ENCODE measurements around the gene FGF14. TPM values are rescaled to one million over a fixed set of nuclear protein-coding genes. Genes with fewer than 3 reads are reported as not detected.
"Not testable (repeated sequence)": the region's sequence is repeated elsewhere in the genome, so short reads cannot be mapped to it uniquely, and the experiment has no call there.

The FGF14 gene
- total and polyA plus RNA-seq, 3 experiments from 2014 or later = not detected

GRCh38 chr13:102139626-102140025, 262.2 kb downstream of the FGF14 start:
- H3K4me3 ChIP-seq (ENCODE audit: low read length) = no peak overlapping the region
- no peaks in the 10 kb centered on the region for H3K27me3 ChIP-seq (ENCODE audit: insufficient read depth, low read length, poor library complexity, severe bottlenecking)
- ChIA-PET CTCF (no interaction called here), POLR2A (no interaction called here)
- Mint-ChIP-seq H3K27me3 (no peaks in the 10 kb centered on the region), H3K36me3 (no peaks in the 10 kb centered on the region), H3K4me3 (no peak overlapping the region), H3K9me3 (no peaks in the 10 kb centered on the region), H3K27ac (no peak overlapping the region), H3K4me1 (no peaks in the 10 kb centered on the region)
- H3K27ac ChIP-seq (ENCODE audit: low read depth, low read length) = no peak overlapping the region
- H3K36me3 ChIP-seq (ENCODE audit: insufficient read depth, low read length) = no peaks in the 10 kb centered on the region
- no peaks in the 10 kb centered on the region for H3K9me3 ChIP-seq (ENCODE audit: low read length)
- H3K4me1 ChIP-seq (ENCODE audit: insufficient read depth, low read length) = no peaks in the 10 kb centered on the region
- DNase-seq = no peak

GRCh38 chr13:102138635-102139190, 263.1 kb downstream of the FGF14 start:
- DNase-seq = no peak
- H3K9me3 Mint-ChIP-seq = no peaks in the 10 kb centered on the region
- H3K4me1 ChIP-seq (ENCODE audit: insufficient read depth, low read length) = no peaks in the 10 kb centered on the region
- no peak overlapping the region for H3K4me3 ChIP-seq (ENCODE audit: low read length)
- POLR2A ChIA-PET = no interaction called here
- H3K4me1 Mint-ChIP-seq = no peaks in the 10 kb centered on the region
- no peak overlapping the region for H3K27ac Mint-ChIP-seq
- H3K27me3 ChIP-seq (ENCODE audit: insufficient read depth, low read length, poor library complexity, severe bottlenecking) = no peaks in the 10 kb centered on the region
- H3K4me3 Mint-ChIP-seq = no peak overlapping the region
- CTCF ChIA-PET = no interaction called here
- no peaks in the 10 kb centered on the region for H3K27me3 Mint-ChIP-seq
- H3K9me3 ChIP-seq (ENCODE audit: low read length) = no peaks in the 10 kb centered on the region
- H3K36me3 ChIP-seq (ENCODE audit: insufficient read depth, low read length) = no peaks in the 10 kb centered on the region
- H3K27ac ChIP-seq (ENCODE audit: low read depth, low read length) = no peak overlapping the region
- H3K36me3 Mint-ChIP-seq = no peaks in the 10 kb centered on the region

- H3K27ac Mint-ChIP-seq; H3K4me1 Mint-ChIP-seq; DNase-seq; H3K27me3 ChIP-seq (ENCODE audit: insufficient read depth, low read length, poor library complexity, severe bottlenecking); H3K27ac ChIP-seq (ENCODE audit: low read depth, low read length); H3K4me3 ChIP-seq (ENCODE audit: low read length); H3K9me3 Mint-ChIP-seq; H3K4me3 Mint-ChIP-seq; H3K27me3 Mint-ChIP-seq; H3K9me3 ChIP-seq (ENCODE audit: low read length); H3K36me3 Mint-ChIP-seq; H3K36me3 ChIP-seq (ENCODE audit: insufficient read depth, low read length); CTCF ChIA-PET; H3K4me1 ChIP-seq (ENCODE audit: insufficient read depth, low read length); POLR2A ChIA-PET: not testable (repeated sequence)
These were observed 263.9 kb downstream of the FGF14 start for GRCh38 chr13:102137904-102138303.

- POLR2A ChIA-PET = no interaction called here
- Mint-ChIP-seq H3K9me3 (no peaks in the 10 kb centered on the region), H3K36me3 (no peaks in the 10 kb centered on the region), H3K27ac (peak overlapping the region in 1 of 8 donors; percentile 25), H3K27me3 (peaks cover 0 to 2% of the 10 kb centered on the region in 2 donors), H3K4me1 (no peaks in the 10 kb centered on the region), H3K4me3 (no peak overlapping the region)
- CTCF ChIA-PET = no interaction called here
- no peak overlapping the region for H3K4me3 ChIP-seq (ENCODE audit: low read length)
- no peaks in the 10 kb centered on the region for H3K4me1 ChIP-seq (ENCODE audit: insufficient read depth, low read length)
- no peak for DNase-seq
- H3K36me3 ChIP-seq (ENCODE audit: insufficient read depth, low read length) = no peaks in the 10 kb centered on the region
- no peak overlapping the region for H3K27ac ChIP-seq (ENCODE audit: low read depth, low read length)
- H3K27me3 ChIP-seq (ENCODE audit: insufficient read depth, low read length, poor library complexity, severe bottlenecking) = no peaks in the 10 kb centered on the region
- H3K9me3 ChIP-seq (ENCODE audit: low read length) = no peaks in the 10 kb centered on the region
These were observed 265.0 kb downstream of the FGF14 start for GRCh38 chr13:102136735-102137296.

- H3K9me3 Mint-ChIP-seq = peaks cover 0 to 2% (median 0%) of the 10 kb centered on the region in 5 donors
These were observed 269.0 kb downstream of the FGF14 start for GRCh38 chr13:102132777-102133295.

GRCh38 chr13:102131246-102131645, 270.6 kb downstream of the FGF14 start:
- Histone ChIP-seq H3K9me3 (ENCODE audit: low read length) (no peaks in the 10 kb centered on the region), H3K4me3 (ENCODE audit: low read length) (no peak overlapping the region), H3K4me1 (ENCODE audit: insufficient read depth, low read length) (no peaks in the 10 kb centered on the region), H3K36me3 (ENCODE audit: insufficient read depth, low read length) (no peaks in the 10 kb centered on the region), H3K27me3 (ENCODE audit: insufficient read depth, low read length, poor library complexity, severe bottlenecking) (no peaks in the 10 kb centered on the region), H3K27ac (ENCODE audit: low read depth, low read length) (no peak overlapping the region)
- peaks cover 0 to 4% of the 10 kb centered on the region in 2 donors for H3K27me3 Mint-ChIP-seq
- DNase-seq = no peak
- peaks cover 0 to 2% (median 0%) of the 10 kb centered on the region in 5 donors for H3K9me3 Mint-ChIP-seq
- ChIA-PET CTCF (no interaction called here), POLR2A (no interaction called here)
- H3K36me3 Mint-ChIP-seq = no peaks in the 10 kb centered on the region
- no peak overlapping the region for H3K27ac Mint-ChIP-seq
- H3K4me3 Mint-ChIP-seq = no peak overlapping the region
- H3K4me1 Mint-ChIP-seq = no peaks in the 10 kb centered on the region

More at GRCh38 chr13:102132777-102133295, 269.0 kb downstream of the FGF14 start:
- CTCF ChIA-PET = no interaction called here
- no peaks in the 10 kb centered on the region for H3K27me3 ChIP-seq (ENCODE audit: insufficient read depth, low read length, poor library complexity, severe bottlenecking)
- Mint-ChIP-seq H3K4me3 (no peak overlapping the region), H3K27me3 (peaks cover 0 to 2% of the 10 kb centered on the region in 2 donors), H3K4me1 (no peaks in the 10 kb centered on the region), H3K36me3 (no peaks in the 10 kb centered on the region), H3K27ac (no peak overlapping the region)
- H3K4me1 ChIP-seq (ENCODE audit: insufficient read depth, low read length) = no peaks in the 10 kb centered on the region
- H3K36me3 ChIP-seq (ENCODE audit: insufficient read depth, low read length) = no peaks in the 10 kb centered on the region
- POLR2A ChIA-PET = no interaction called here
- no peak overlapping the region for H3K4me3 ChIP-seq (ENCODE audit: low read length)
- no peak overlapping the region for H3K27ac ChIP-seq (ENCODE audit: low read depth, low read length)
- no peaks in the 10 kb centered on the region for H3K9me3 ChIP-seq (ENCODE audit: low read length)
- DNase-seq = no peak

- Histone ChIP-seq H3K27ac (ENCODE audit: low read depth, low read length) (no peak overlapping the region), H3K4me3 (ENCODE audit: low read length) (no peak overlapping the region), H3K4me1 (ENCODE audit: insufficient read depth, low read length) (no peaks in the 10 kb centered on the region), H3K9me3 (ENCODE audit: low read length) (no peaks in the 10 kb centered on the region), H3K27me3 (ENCODE audit: insufficient read depth, low read length, poor library complexity, severe bottlenecking) (no peaks in the 10 kb centered on the region), H3K36me3 (ENCODE audit: insufficient read depth, low read length) (no peaks in the 10 kb centered on the region)
- DNase-seq = no peak
- Mint-ChIP-seq H3K27me3 (peaks cover 0 to 4% of the 10 kb centered on the region in 2 donors), H3K4me3 (no peak overlapping the region), H3K27ac (no peak overlapping the region), H3K9me3 (peaks cover 0 to 2% (median 0%) of the 10 kb centered on the region in 5 donors), H3K4me1 (no peaks in the 10 kb centered on the region), H3K36me3 (no peaks in the 10 kb centered on the region)
- CTCF ChIA-PET = no interaction called here
- POLR2A ChIA-PET = no interaction called here
These were observed 273.5 kb downstream of the FGF14 start for GRCh38 chr13:102128216-102128810.

GRCh38 chr13:102127153-102127552, 274.7 kb downstream of the FGF14 start:
- CTCF ChIA-PET = no interaction called here
- DNase-seq = no peak

More at GRCh38 chr13:102127153-102127552, 274.7 kb downstream of the FGF14 start:
- POLR2A ChIA-PET = no interaction called here
- H3K36me3 Mint-ChIP-seq = no peaks in the 10 kb centered on the region
- Histone ChIP-seq H3K36me3 (ENCODE audit: insufficient read depth, low read length) (no peaks in the 10 kb centered on the region), H3K9me3 (ENCODE audit: low read length) (no peaks in the 10 kb centered on the region), H3K4me3 (ENCODE audit: low read length) (no peak overlapping the region), H3K27me3 (ENCODE audit: insufficient read depth, low read length, poor library complexity, severe bottlenecking) (no peaks in the 10 kb centered on the region), H3K27ac (ENCODE audit: low read depth, low read length) (no peak overlapping the region), H3K4me1 (ENCODE audit: insufficient read depth, low read length) (no peaks in the 10 kb centered on the region)
- no peak overlapping the region for H3K27ac Mint-ChIP-seq
- H3K27me3 Mint-ChIP-seq = peaks cover 0 to 3% of the 10 kb centered on the region in 2 donors
- no peaks in the 10 kb centered on the region for H3K4me1 Mint-ChIP-seq
- peaks cover 0 to 2% (median 0%) of the 10 kb centered on the region in 5 donors for H3K9me3 Mint-ChIP-seq
- H3K4me3 Mint-ChIP-seq = no peak overlapping the region

Measured in CD8-positive, alpha-beta memory T cell (primary cell).